ENCODE measurements around the gene CFAP99. TPM values are rescaled to one million over a fixed set of nuclear protein-coding genes. Genes with fewer than 3 reads are reported as not detected.

Gene CFAP99
- total and polyA plus RNA-seq, 2 experiments from 2014 or later: not detected

- TF ChIP-seq, protein P1, sequence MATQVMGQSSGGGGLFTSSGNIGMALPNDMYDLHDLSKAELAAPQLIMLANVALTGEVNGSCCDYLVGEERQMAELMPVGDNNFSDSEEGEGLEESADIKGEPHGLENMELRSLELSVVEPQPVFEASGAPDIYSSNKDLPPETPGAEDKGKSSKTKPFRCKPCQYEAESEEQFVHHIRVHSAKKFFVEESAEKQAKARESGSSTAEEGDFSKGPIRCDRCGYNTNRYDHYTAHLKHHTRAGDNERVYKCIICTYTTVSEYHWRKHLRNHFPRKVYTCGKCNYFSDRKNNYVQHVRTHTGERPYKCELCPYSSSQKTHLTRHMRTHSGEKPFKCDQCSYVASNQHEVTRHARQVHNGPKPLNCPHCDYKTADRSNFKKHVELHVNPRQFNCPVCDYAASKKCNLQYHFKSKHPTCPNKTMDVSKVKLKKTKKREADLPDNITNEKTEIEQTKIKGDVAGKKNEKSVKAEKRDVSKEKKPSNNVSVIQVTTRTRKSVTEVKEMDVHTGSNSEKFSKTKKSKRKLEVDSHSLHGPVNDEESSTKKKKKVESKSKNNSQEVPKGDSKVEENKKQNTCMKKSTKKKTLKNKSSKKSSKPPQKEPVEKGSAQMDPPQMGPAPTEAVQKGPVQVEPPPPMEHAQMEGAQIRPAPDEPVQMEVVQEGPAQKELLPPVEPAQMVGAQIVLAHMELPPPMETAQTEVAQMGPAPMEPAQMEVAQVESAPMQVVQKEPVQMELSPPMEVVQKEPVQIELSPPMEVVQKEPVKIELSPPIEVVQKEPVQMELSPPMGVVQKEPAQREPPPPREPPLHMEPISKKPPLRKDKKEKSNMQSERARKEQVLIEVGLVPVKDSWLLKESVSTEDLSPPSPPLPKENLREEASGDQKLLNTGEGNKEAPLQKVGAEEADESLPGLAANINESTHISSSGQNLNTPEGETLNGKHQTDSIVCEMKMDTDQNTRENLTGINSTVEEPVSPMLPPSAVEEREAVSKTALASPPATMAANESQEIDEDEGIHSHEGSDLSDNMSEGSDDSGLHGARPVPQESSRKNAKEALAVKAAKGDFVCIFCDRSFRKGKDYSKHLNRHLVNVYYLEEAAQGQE (IDR thresholded peaks at IDR 0.05; ENCODE audit: unreplicated experiment): no peak
- no peak for TF ChIP-seq JUNB (IDR thresholded peaks at IDR 0.05; ENCODE audit: unreplicated experiment)
- no peak for TF ChIP-seq ZNF462 (CRISPR knock-in tag; IDR thresholded peaks at IDR 0.05)
- TF ChIP-seq EZH2 (IDR thresholded peaks at IDR 0.05; ENCODE audit: low read depth, unreplicated experiment): no peak
- TF ChIP-seq STAT1 (IDR thresholded peaks at IDR 0.05; ENCODE audit: unreplicated experiment): no peak
- no peak for TF ChIP-seq EZH2phosphoT487 (IDR thresholded peaks at IDR 0.05; ENCODE audit: unreplicated experiment)
- no peak for TF ChIP-seq ZNF331 (CRISPR knock-in tag; IDR thresholded peaks at IDR 0.05; ENCODE audit: low read depth)
- no peak for TF ChIP-seq NANOG (IDR thresholded peaks at IDR 0.05; ENCODE audit: borderline replicate concordance)
- TF ChIP-seq ZNF114 (CRISPR knock-in tag; IDR thresholded peaks at IDR 0.05): no peak
- TF ChIP-seq, protein P2, sequence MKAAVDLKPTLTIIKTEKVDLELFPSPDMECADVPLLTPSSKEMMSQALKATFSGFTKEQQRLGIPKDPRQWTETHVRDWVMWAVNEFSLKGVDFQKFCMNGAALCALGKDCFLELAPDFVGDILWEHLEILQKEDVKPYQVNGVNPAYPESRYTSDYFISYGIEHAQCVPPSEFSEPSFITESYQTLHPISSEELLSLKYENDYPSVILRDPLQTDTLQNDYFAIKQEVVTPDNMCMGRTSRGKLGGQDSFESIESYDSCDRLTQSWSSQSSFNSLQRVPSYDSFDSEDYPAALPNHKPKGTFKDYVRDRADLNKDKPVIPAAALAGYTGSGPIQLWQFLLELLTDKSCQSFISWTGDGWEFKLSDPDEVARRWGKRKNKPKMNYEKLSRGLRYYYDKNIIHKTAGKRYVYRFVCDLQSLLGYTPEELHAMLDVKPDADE (IDR thresholded peaks at IDR 0.05): no peak
- TF ChIP-seq CTCF (conservative IDR thresholded peaks at IDR 0.05; ENCODE audit: low read depth in 2 of 2): no peak
- Histone ChIP-seq H3K36me3 (ENCODE audit: insufficient read depth) (no peaks in the 10 kb centered on the region), H3K4me1 (ENCODE audit: insufficient read depth) (no peaks in the 10 kb centered on the region), H2AFZ (no peak overlapping the region), H3F3A (replicated peaks; ENCODE audit: low read depth) (no peaks in the 10 kb centered on the region), H4K20me1 (replicated peaks; ENCODE audit: insufficient read depth) (no peaks in the 10 kb centered on the region), H3K27me3 (ENCODE audit: insufficient read depth) (no peaks in the 10 kb centered on the region), H3K4me2 (no peak overlapping the region), H3K79me2 (replicated peaks; ENCODE audit: insufficient read depth) (no peaks in the 10 kb centered on the region), H3K27ac (ENCODE audit: low read depth) (no peak overlapping the region), H3K9me2 (ENCODE audit: insufficient read depth) (no peaks in the 10 kb centered on the region), H3K4me3 (no peak overlapping the region)
- DNase-seq (ENCODE audit: low spot score) (no peak), ATAC-seq (no peak)
- Mint-ChIP-seq H3K4me1 (peaks cover 4% of the 10 kb centered on the region; the same call in 1 of the 3 replicates), H3K9me3 (peaks cover 25% of the 10 kb centered on the region), H3K27ac (no peak overlapping the region), H3K36me3 (ENCODE audit: low read depth) (peaks cover 17% of the 10 kb centered on the region), H3K4me3 (no peak overlapping the region), H3K27me3 (ENCODE audit: insufficient read depth, low read depth, poor library complexity) (no peaks in the 10 kb centered on the region)
These were observed 41.5 kb upstream of the CFAP99 start for GRCh38 chr4:2377241-2377640.

Measured in GM23338 (cell line).